HG03060 (cell line): Measurements from ENCODE around the gene PACRG.

Experiments
- ATAC-seq: cut with Tn5 transposase; IDR thresholded peaks from one replicate; pipeline ENCODE4 v1.9.1; 2021; ENCODE audit warnings: low read depth, moderate number of reproducible peaks; ENCODE audit not compliant: unreplicated experiment

PACRG gene

DNA sequence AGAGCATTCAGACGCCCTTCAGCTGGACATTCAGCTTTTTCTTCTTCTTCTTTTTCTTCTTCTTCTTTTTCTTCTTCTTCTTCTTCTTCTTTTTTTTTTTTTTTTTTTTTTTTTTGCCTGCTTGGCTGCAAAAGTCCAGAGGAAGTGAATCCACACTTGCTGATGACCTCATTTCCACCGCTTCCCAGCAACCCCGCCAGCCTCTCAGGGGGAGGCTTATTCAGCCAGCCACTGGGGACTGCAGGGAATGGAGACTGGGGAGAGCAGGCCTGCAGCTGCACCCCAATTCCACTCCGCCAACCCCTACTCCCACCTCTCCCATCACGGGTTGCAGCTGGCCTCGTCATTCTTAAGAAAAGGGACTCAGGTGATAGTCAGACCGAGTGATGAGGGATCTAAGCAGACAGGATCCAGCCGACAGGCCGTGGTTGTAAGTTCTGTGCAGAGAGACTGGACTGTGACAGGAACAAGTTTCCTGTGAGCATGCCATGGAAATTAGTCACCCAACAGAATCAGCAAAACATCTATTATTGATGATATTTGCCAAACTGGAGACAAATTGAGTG lies 627.7 kb downstream of the PACRG start:
- ATAC-seq = peak; percentile 12

DNA sequence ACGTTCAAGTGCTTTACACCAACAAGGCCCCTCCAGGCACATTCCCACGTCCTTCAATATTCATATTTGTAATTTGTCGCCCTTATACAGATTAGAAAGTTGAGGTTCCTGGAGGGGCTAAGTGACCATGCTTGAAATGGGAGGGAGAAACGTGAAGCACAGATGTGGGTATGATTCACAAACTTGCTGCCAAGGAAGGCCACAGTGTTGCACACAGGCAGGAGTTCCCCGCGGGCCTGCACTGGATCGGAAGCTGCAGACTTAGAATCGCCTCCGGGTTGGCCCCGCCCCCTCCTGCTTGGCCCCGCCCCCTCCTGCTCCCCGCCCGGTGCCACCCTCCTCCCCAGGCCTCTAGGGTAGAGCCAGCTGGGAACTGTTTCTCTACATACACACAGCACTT lies 628.5 kb downstream of the PACRG start:
- ATAC-seq = no peak

DNA sequence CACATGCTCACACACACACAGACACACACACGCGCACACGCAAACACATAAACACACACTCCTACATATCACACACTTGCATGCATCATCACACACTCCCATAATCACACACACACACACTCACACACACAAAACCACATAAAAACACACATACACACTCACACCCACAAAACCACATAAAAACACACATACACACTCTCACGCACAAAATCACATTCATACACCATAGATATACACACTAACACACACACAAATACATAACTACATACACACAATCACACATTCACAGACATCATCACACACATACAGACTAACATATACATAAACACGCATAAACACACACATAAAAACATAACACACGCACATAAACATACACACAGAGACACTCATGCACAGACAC lies 629.0 kb downstream of the PACRG start:
- no peak for ATAC-seq

DNA sequence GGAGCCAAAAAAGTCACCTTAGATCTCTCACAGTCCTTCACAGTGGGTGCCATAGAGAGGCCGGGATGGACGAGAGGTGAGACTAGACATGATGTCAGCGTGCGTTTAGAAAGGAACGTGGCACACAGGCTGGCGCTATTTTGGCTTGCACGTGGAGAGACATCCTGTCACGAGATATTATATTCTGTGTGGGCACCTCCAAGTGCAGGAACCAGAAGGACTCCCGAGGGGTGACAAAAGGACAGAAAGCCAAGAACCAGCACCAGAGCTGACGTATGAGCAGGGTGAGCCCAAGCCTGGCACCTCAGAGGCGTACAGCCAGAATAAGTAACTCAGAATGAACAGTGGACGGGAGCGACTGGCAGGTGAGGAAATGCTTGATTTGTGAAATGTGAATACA lies 636.9 kb downstream of the PACRG start:
- no peak for ATAC-seq
